Activated CD4-positive, alpha-beta memory T cell treated with anti-CD3 and anti-CD28 coated beads for 36 hours (primary cell): ENCODE measurements around the gene NEURL3. TPM values are rescaled to one million over a fixed set of nuclear protein-coding genes. Genes with fewer than 3 reads are reported as not detected.
"Not testable (repeated sequence)": the region's sequence is repeated elsewhere in the genome, so short reads cannot be mapped to it uniquely, and the experiment has no call there.

Experiments
- CTCF ChIA-PET: fragments of 350-600 bp; sonication (Branson Sonifier 250); formaldehyde crosslinking; loops from one replicate; lab custom pipeline; 2021; ENCODE audit warnings: antibody characterized with exemption, inconsistent platforms; lab: Charles Lee
- POLR2A ChIA-PET: fragments of 350-600 bp; sonication (Branson Sonifier 250); formaldehyde crosslinking; loops from one replicate; lab custom pipeline; 2021; ENCODE audit warnings: antibody characterized with exemption; lab: Charles Lee
- DNase-seq: peaks from one replicate; pipeline ENCODE4 v3.0.0-alpha.2; 2020
- H3K27ac Mint-ChIP-seq: one replicate; pipeline ENCODE4 v1.8.0; 2021; ENCODE audit warnings: mixed read lengths
- H3K27me3 Mint-ChIP-seq: one replicate; pipeline ENCODE4 v1.8.0; 2021; ENCODE audit warnings: mixed read lengths
- H3K36me3 Mint-ChIP-seq: one replicate; pipeline ENCODE4 v1.8.0; 2021; ENCODE audit warnings: mixed read lengths
- H3K4me1 Mint-ChIP-seq: one replicate; pipeline ENCODE4 v1.8.0; 2021; ENCODE audit warnings: low read depth, mixed read lengths
- H3K4me3 Mint-ChIP-seq: one replicate; pipeline ENCODE4 v1.8.0; 2021; ENCODE audit warnings: mild to moderate bottlenecking, mixed read lengths
- H3K9me3 Mint-ChIP-seq: one replicate; pipeline ENCODE4 v1.8.0; 2021; ENCODE audit warnings: mixed read lengths
- intact Hi-C: fragments of 100-400 bp; cut with micrococcal nuclease; formaldehyde crosslinking; loops from one replicate; pipeline ENCODE4 v1.15.1; 2023
- total RNA-seq, 2 experiments: library from RNA; stranded (reverse); gene quantifications; one replicate each; pipeline ENCODE4 v1.2.3, GENCODE V29; 2021

Gene NEURL3
- total RNA-seq, 2 experiments from 2014 or later = 0.87 to 1.1 TPM

- Mint-ChIP-seq H3K4me1 (peaks cover 23% of the 10 kb centered on the region), H3K9me3 (no peaks in the 10 kb centered on the region), H3K27ac (no peak overlapping the region), H3K36me3 (no peaks in the 10 kb centered on the region), H3K4me3 (no peak overlapping the region), H3K27me3 (no peaks in the 10 kb centered on the region)
- ChIA-PET CTCF (interaction anchor here (0.6 kb wide), 1 partner anchor 29 kb away, joined by 3 read pairs; no protein-coding TSS in a partner anchor), POLR2A (no interaction called here)
- intact Hi-C loops = no loop called here
- peak; percentile 7 for DNase-seq
These were observed 2.1 kb downstream of the NEURL3 start for GRCh38 chr2:96502891-96503636.

GRCh38 chr2:96501886-96502810, 3.0 kb downstream of the NEURL3 start:
- POLR2A ChIA-PET = no interaction called here
- H3K9me3 Mint-ChIP-seq = no peaks in the 10 kb centered on the region
- intact Hi-C loops = loop anchor here (2.0 kb wide), 1 partner anchor 15 kb away; no protein-coding TSS in a partner anchor
- no peak overlapping the region for H3K4me3 Mint-ChIP-seq
- peak; percentile 8 for DNase-seq
- peak overlapping the region; percentile 18 for H3K27ac Mint-ChIP-seq
- CTCF ChIA-PET = no interaction called here
- no peaks in the 10 kb centered on the region for H3K36me3 Mint-ChIP-seq
- peaks cover 18% of the 10 kb centered on the region for H3K4me1 Mint-ChIP-seq
- H3K27me3 Mint-ChIP-seq = no peaks in the 10 kb centered on the region

GRCh38 chr2:96501471-96501874, 3.7 kb downstream of the NEURL3 start:
- no peaks in the 10 kb centered on the region for H3K9me3 Mint-ChIP-seq
- peak; percentile 53 for DNase-seq
- peaks cover 18% of the 10 kb centered on the region for H3K4me1 Mint-ChIP-seq
- peak overlapping the region; percentile 18 for H3K27ac Mint-ChIP-seq
- no peak overlapping the region for H3K4me3 Mint-ChIP-seq
- no peaks in the 10 kb centered on the region for H3K27me3 Mint-ChIP-seq
- intact Hi-C loops = loop anchor here (2.0 kb wide), 1 partner anchor 15 kb away; no protein-coding TSS in a partner anchor
- H3K36me3 Mint-ChIP-seq = no peaks in the 10 kb centered on the region
- ChIA-PET CTCF (no interaction called here), POLR2A (no interaction called here)

GRCh38 chr2:96500385-96501066, 4.6 kb downstream of the NEURL3 start:
- no peak for DNase-seq
- Mint-ChIP-seq H3K27me3 (no peaks in the 10 kb centered on the region), H3K27ac (no peak overlapping the region), H3K9me3 (no peaks in the 10 kb centered on the region), H3K4me3 (no peak overlapping the region), H3K4me1 (peaks cover 24% of the 10 kb centered on the region), H3K36me3 (no peaks in the 10 kb centered on the region)
- CTCF ChIA-PET = no interaction called here
- POLR2A ChIA-PET = interaction anchor here (1.1 kb wide), 1 partner anchor 16 kb away, joined by 4 read pairs; no protein-coding TSS in a partner anchor
- intact Hi-C loops = loop anchor here (2.0 kb wide), 1 partner anchor 14 kb away; no protein-coding TSS in a partner anchor

- H3K4me1 Mint-ChIP-seq = peaks cover 26% of the 10 kb centered on the region
- no peak overlapping the region for H3K4me3 Mint-ChIP-seq
- ChIA-PET POLR2A (interaction anchor here (0.5 to 1.1 kb wide), 2 partner anchors 15 to 55 kb away, joined by 3 to 4 read pairs; no protein-coding TSS in a partner anchor), CTCF (no interaction called here)
- intact Hi-C loops = no loop called here
- no peaks in the 10 kb centered on the region for H3K27me3 Mint-ChIP-seq
- DNase-seq = no peak
- H3K36me3 Mint-ChIP-seq = peaks cover 3% of the 10 kb centered on the region
- H3K27ac Mint-ChIP-seq = no peak overlapping the region
- H3K9me3 Mint-ChIP-seq = peaks cover 5% of the 10 kb centered on the region
These were observed 5.8 kb downstream of the NEURL3 start for GRCh38 chr2:96499061-96499960.

- intact Hi-C loops, CTCF ChIA-PET, H3K27ac Mint-ChIP-seq, H3K27me3 Mint-ChIP-seq, DNase-seq, H3K9me3 Mint-ChIP-seq, H3K4me3 Mint-ChIP-seq, POLR2A ChIA-PET, H3K36me3 Mint-ChIP-seq: not testable (repeated sequence)
- H3K4me1 Mint-ChIP-seq = peaks cover 26% of the 10 kb centered on the region
These were observed 6.5 kb downstream of the NEURL3 start for GRCh38 chr2:96498611-96499010.

- H3K27me3 Mint-ChIP-seq = no peaks in the 10 kb centered on the region
- H3K9me3 Mint-ChIP-seq = peaks cover 10% of the 10 kb centered on the region
- H3K4me3 Mint-ChIP-seq = no peak overlapping the region
- peaks cover 4% of the 10 kb centered on the region for H3K36me3 Mint-ChIP-seq
- no peak overlapping the region for H3K27ac Mint-ChIP-seq
- H3K4me1 Mint-ChIP-seq = peaks cover 26% of the 10 kb centered on the region
- ChIA-PET CTCF (no interaction called here), POLR2A (no interaction called here)
- DNase-seq = no peak
- intact Hi-C loops = no loop called here
These were observed 7.1 kb downstream of the NEURL3 start for GRCh38 chr2:96498021-96498431.

- CTCF ChIA-PET = interaction anchor here (0.6 to 1.7 kb wide), 3 partner anchors 13 to 89 kb away, joined by 3 to 7 read pairs (median 3); no protein-coding TSS in a partner anchor
- H3K27ac Mint-ChIP-seq = no peak overlapping the region
These were observed 9.1 kb downstream of the NEURL3 start for GRCh38 chr2:96495982-96496629.

GRCh38 chr2:96494188-96494587, 11.0 kb downstream of the NEURL3 start:
- intact Hi-C loops = no loop called here
- no peak overlapping the region for H3K27ac Mint-ChIP-seq
- CTCF ChIA-PET = interaction anchor here (1.4 to 2.8 kb wide), 4 partner anchors 15 to 87 kb away, joined by 3 to 20 read pairs (median 4); no protein-coding TSS in a partner anchor

More at GRCh38 chr2:96495982-96496629, 9.1 kb downstream of the NEURL3 start:
- Mint-ChIP-seq H3K9me3 (peaks cover 10% of the 10 kb centered on the region), H3K4me1 (peaks cover 21% of the 10 kb centered on the region), H3K4me3 (no peak overlapping the region), H3K27me3 (no peaks in the 10 kb centered on the region), H3K36me3 (peaks cover 4% of the 10 kb centered on the region)
- intact Hi-C loops = no loop called here
- no peak for DNase-seq
- POLR2A ChIA-PET = interaction anchor here (1.9 kb wide), 1 partner anchor 10 kb away, joined by 4 read pairs; no protein-coding TSS in a partner anchor

GRCh38 chr2:96493072-96493471, 12.1 kb downstream of the NEURL3 start:
- Mint-ChIP-seq H3K36me3 (peaks cover 4% of the 10 kb centered on the region), H3K27ac (no peak overlapping the region), H3K27me3 (no peaks in the 10 kb centered on the region), H3K4me3 (no peak overlapping the region), H3K9me3 (peaks cover 12% of the 10 kb centered on the region), H3K4me1 (peaks cover 34% of the 10 kb centered on the region)
- intact Hi-C loops = no loop called here
- ChIA-PET CTCF (interaction anchor here (0.7 to 2.8 kb wide), 4 partner anchors 13 to 86 kb away, joined by 3 to 20 read pairs (median 4); no protein-coding TSS in a partner anchor), POLR2A (interaction anchor here (1.0 kb wide), 1 partner anchor 30 kb away, joined by 3 read pairs; no protein-coding TSS in a partner anchor)
- no peak for DNase-seq

More at GRCh38 chr2:96494188-96494587, 11.0 kb downstream of the NEURL3 start:
- Mint-ChIP-seq H3K36me3 (peaks cover 4% of the 10 kb centered on the region), H3K4me1 (peaks cover 31% of the 10 kb centered on the region), H3K9me3 (peaks cover 12% of the 10 kb centered on the region), H3K4me3 (no peak overlapping the region), H3K27me3 (no peaks in the 10 kb centered on the region)
- POLR2A ChIA-PET = interaction anchor here (1.9 kb wide), 1 partner anchor 8 kb away, joined by 4 read pairs; no protein-coding TSS in a partner anchor
- no peak for DNase-seq
